Activated CD8-positive, alpha-beta memory T cell treated with anti-CD3 and anti-CD28 coated beads for 1 hour (primary cell): ENCODE measurements around the gene SIGLEC5.

Source experiments
- DNase-seq, 2 donors: peaks; one replicate each; pipeline ENCODE4 v3.0.0-alpha.2; 2020; ENCODE audit warnings: low read depth in 1 of 2; ENCODE audit errors: extremely low read depth in 1 of 2

SIGLEC5 gene

DNA sequence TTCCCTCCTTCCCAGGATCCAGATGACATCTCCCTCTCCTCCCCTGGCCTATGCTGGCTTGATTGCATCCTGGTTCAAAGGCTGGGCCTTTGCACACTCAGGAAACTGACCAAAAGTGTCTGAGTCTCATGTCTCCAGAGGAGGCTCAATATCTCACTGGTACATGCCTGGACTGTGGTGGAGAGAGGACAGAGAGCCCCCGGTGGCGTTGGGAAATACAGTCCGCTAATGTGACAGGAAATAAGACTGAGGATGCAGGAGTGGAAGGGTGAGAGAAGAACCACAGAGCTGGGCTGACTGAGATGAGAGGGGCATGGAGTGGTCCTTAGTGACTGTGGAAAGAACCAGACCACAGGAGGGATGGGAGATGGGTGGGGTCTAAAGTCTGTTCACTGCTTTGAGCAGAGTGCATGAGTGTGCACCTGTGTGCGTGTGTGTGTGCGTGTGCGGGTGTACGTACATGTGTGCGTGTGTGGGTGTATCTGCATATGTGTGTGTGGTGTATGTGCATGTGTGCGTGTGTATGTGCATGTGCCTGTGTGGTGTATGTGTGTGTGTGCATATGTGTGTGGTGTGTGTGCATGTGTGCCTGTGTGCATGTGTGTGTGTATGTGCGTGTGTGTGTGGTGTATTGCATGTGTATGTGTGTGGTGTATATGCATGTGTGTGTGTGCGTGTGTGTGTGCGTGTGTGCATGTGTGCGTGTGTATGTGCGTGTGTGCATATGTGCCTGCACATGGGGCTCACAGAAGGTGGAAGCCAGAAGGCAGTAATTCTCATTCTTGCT, 1.9 kb downstream of the SIGLEC5 start:
- DNase-seq, result no peak

DNA sequence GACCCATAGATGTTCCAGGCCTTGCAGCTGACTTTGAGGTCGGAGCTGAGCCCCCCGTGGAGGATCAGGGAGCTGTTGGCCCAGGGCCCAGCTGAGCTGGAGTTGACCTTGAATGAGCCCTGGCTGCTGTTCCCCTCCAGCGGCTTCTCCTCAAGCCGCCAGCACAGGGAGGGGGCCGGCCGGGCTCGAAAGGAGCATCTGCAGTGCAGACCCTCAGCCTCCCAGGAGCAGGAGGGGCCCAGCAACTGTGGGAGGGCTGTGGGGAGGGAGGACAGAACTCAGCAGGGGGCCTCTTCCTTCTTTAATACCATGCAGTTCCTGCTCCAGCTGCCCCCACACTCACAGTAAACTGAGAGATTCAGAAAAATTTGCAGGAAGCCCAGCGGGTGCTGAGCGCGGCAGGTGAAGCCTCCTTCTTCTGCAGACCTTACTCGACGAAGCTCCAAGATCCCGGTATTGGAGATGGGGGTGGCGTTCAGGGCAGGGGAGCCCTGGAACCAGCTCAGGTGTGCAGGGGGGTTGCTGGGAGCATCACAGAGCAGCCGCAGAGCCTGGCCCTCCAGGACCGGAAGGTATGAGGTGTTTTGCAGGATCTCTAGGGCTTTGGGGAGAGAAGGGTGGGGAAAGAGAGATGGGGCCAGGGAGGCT, 2.6 kb downstream of the SIGLEC5 start:
- DNase-seq, result no peak

DNA sequence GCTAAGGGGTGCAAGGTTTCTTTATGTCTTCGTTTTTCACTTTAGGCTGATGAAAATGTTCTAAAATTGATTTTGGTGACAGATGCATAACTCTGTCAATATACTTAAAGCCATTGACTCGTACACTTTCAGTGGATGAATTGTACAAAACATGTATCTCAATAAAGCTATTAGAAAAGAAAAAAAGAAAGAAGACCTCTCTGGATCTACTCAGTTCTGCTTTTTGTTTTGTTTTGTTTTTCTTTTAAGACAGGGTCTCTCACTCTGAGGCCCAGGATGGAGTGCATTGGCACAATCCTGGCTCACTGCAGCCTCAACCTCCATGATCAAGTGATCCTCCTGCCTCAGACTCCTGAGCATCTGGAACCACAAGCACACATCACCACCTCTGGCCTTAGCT, 3.5 kb downstream of the SIGLEC5 start:
- no peak for DNase-seq

DNA sequence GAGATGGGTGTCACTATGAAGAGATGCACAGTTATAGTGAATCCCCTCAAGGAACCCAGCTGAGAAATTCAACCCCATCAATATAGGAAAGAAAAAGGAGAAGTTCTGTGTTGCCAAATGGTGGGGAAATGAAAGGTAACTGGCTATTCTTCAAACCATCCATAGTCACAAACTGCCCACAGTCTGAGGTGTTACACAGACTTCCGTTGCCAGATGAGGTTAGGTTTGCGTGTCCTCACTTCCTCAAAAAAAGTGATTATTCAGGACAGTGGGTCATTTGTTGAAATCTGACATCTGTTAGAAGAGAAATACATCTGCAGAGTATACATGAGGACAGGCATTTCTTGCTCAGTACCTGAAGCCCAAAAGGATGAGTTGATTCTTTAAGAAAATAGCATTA, 9.0 kb downstream of the SIGLEC5 start:
- no peak for DNase-seq

DNA sequence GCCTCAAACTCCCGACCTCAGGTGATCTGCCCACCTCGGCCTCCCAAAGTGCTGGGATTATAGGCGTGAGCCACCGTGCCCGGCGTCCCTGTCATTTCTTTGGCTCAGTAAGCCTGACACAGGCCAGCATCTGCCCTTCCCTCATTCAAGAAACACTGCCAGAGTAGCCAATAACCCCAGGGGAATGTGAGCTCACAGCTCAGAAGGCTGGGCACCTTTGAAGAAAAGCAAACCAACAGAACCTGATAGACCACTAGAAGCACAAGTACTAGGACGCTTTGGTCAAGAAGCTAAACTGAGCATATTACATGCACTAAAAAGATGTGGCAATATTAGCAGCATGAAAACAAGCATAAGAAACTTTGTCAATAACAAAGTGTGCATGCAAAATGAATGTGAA, 14.2 kb downstream of the SIGLEC5 start:
- no peak for DNase-seq

DNA sequence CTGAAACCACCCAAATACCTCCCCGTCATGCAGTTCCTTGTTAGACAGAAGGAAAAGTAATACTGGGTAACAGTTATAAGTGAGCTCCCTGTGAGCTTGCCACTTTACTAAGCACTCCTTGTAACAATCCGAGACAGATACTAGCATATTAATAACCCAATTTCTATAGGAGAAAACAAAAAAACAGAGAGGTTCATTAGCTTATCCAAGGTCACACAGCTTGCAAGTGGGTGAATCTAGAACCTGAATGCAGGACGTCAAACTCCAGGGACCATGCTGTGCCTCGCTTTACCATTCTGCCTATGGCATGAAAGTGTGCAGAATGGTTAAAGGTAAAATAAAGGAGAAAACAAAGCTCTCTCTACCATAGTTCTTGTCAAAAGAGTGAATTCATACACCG, 15.4 kb downstream of the SIGLEC5 start:
- no peak for DNase-seq

DNA sequence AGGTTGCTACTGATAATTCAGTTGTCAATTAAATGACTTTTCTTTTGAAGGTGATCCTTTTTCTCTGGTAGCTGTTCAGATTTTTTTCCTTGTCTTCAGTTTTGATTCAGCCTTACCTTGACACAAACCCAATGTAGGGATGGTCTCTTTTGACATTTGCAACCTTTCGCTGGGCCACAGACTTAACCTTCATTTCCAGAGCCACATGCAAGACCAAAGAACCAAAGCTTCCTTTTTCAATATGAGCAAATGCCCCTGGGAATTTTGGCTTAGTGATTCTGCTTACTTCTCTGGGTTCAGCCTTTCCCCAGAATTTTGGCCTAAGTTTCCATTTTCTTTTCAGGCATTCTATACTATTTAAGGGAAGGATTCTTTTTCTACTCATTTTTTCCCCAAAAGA, 19.6 kb downstream of the SIGLEC5 start:
- no peak for DNase-seq

DNA sequence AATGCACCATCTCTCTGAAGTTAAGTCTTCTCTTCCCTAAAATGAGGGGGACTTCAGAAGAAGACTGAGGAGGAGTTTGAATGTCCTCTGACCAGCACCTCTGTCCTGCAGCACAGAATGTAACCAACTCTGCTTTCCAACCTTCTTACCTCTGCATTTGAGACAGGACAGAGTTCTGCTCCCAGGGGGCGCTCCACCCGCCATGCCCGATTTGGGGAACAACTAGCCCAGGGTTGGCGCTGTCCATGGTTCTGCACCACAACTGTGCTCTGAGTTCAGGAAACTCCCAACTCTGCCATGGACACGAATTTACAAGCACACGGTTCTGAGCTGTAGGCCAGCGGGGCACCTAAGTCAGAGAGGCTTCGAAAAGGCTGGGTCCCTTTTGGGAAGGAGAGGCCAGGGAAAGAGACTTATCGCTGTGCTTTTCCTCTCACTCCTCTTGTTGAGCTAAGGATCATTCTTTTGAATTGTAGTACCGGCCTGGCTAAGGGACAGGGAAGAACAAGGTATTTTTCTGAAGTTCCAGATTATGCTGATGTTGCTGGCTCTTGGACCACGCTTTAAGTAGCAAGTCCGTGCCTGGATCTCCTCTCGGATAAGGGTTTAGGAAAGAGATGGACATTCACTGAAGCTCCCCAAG, 22.2 kb downstream of the SIGLEC5 start:
- peak in 1 of 2 donors; percentile 33 for DNase-seq

DNA sequence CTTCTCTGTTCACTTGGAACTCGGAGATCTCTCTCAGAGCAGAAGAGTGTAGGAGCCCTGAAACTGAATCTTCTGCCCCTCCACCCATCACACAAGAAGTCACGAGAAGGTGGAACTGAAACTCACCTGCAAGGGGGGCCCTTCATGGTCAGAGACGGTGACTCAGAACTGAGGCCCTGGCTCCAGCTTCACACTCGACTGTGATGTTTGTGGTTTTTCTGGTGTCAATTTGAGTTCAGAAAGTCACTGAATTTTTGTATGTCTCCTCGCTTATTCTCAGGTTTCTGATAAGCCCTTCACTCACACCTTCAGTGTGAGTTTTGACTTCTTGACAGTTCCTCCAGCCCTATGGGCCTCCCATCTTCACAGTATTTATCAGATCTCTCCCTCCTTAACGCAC, 23.1 kb downstream of the SIGLEC5 start:
- DNase-seq, result no peak

DNA sequence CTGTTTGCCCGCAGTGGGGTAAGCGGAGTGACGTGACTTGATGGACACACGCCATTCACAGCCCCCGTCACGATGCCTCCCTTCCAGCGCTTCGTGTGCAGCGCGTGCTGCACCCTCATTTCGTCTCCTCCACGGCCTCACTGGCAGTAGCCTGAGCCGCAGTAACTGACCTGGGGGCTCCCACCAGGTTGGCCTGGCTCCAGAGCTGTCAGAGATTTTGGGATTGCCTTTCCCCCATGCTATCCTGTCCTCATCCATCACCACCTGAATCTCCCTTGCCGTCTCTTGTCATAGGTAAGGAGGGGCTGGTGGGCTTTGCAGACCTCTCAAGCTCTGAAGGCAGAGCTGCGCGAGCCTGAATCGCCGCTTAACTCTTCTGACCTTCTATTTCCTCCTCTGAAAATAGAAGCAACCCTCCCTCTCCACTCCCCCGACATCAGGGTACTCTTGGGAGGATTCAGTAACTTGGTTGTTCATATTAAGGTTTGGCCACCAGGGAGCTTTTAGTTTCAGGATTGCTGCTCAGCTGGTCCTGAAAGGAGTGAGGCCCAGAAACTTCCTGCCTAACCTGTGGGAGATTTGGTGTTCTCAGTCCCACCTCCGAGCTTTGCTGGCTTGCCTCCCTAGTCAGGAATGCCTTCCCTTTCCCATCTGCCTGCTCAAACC, 27.9 kb downstream of the SIGLEC5 start:
- DNase-seq, result no peak

DNA sequence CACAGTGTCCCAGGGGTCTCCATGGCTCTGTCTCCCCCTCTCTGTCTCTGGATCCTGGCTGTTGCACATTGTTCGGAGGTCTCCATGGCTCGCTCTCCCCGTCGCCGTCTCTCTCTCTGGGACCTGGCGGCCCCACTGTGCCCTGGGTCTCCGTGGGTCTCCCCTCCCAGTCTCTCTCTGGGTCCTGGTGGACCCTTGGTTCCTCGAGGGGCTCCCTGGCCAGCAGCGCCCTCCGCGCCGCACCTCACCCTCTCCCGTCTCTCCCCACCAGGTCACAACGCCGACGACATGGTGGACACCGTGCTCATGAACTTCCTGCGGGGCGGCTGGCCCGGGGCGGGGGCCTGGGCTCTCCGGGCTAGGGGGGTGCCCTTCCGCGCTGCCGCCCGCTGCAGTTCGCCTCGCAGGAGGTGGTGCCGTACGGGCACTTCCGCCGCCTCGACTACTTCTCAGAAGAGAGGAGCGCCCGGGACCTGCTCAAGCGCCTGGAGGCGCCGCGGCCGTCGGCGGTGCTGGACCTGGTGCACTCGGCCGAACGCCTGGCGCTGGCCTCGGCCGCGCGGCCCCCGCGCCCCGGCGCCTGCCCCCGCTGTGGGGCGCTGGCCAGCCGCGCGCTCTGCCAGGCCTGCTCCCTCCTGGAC, 29.1 kb downstream of the SIGLEC5 start:
- DNase-seq, result no peak

DNA sequence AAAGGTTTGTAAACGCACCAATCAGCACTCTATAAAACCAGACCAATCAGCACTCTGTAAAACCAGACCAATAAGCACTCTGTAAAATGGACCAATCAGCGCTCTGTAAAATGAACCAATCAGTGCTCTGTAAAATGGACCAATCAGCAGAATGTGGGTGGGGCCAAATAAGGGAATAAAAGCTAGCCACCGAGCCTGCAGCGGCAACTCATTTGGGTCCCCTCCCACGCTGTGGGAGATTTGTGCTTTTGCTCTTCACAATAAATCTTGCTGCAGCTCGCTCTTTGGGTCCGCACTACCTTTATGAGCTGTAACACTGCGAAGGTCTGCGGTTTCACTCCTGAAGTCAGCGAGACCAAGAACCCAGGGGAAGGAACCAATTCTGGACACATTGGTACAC, 31.1 kb downstream of the SIGLEC5 start:
- DNase-seq, result no peak

DNA sequence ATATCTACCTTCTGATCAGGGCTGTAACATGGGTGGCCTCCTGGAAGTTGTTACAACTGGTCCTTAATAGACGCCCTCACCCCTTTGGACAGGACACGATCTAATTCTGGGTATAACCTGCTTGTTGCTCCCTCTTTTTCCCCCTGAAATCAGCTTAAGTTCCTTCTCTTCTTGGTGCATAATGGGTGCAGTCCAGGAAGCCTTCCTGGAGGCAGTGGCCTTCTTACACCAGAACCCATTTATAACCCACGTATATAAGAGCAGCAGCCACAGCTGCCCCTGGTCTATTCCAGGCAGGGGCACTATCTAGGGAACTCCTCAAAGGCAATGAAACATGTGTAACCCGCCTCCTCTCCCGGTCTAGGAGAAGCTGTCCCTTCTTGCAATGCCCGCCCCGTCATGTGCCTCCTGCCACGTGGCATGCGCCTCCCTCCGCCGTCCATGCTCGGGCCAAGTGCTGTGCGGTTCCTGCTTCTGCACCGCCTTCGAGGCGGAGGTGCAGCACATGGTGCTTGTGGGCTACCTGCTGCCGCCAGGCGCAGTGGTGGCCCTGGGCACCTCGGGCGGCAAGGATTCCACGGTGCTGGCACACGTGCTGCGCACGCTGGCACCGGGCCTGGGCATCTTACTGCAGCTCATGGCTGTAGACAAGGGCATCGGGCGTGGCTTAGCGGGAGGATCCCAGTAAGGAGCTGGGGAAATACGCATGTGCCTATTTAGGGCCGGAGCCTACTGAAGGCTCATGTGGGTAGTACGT, 31.9 kb downstream of the SIGLEC5 start:
- DNase-seq, result no peak

DNA sequence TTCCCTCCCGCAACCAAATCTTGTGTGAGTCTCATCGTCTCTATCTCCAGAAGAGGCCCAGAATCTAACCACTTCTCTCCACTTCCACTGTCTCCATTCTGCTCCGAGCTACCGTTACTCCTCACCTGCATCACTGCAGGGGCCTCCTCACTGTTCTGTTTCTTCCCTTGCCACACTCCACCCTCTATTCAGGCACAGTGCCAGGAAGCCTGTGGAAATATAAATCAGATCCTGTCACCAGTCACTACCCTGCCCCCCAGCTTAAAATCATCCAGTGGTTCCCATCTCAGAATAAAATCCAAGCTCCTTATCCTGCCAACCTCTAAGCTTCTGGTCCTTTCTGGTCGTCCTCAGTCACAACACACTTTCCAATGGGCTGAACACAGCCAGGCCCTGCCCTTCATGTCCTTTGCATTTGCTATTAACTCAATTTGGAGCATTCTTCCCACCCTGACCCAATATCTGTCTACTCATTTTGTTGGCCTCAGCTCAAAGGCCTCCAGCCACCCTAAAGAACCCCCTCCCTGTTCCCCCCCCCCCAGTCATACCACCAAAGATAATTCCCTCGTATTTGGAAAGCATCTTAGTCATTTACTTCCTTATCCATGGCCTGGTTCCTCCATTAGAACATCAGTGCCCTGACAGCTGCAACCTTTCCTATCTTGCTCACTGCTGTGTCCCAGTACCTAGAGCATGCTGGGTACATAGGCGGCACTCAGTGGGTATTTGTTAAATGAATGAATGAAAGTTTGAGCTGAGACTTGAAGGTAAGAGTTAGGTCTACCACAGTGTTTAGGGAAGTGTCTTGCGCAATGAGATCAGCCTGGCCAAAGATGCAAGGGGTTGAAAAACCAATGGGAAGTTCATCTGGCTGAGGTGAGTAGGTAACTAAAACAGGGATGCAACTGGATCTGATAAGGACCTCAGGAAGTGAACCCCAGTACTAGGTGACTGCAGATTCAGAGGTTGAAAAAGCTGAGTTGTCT, 34.7 kb downstream of the SIGLEC5 start:
- DNase-seq, result no peak

DNA sequence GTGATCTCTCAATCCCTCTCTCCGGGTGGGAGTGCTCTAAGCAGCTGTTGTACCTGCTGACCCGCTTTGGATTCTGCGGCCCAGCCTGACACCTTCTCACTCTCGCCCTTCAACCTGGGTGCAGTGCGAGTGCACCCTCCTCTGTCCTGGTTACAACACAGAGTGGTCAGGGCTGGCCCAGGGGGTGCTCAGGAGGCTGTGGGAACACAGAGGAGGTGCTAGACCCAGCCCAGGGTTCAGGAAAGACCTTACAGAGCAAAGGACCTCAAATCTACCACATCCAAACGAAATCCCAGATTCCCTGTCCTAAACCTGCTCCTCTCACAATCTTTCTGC, 35.5 kb downstream of the SIGLEC5 start:
- DNase-seq, result no peak

DNA sequence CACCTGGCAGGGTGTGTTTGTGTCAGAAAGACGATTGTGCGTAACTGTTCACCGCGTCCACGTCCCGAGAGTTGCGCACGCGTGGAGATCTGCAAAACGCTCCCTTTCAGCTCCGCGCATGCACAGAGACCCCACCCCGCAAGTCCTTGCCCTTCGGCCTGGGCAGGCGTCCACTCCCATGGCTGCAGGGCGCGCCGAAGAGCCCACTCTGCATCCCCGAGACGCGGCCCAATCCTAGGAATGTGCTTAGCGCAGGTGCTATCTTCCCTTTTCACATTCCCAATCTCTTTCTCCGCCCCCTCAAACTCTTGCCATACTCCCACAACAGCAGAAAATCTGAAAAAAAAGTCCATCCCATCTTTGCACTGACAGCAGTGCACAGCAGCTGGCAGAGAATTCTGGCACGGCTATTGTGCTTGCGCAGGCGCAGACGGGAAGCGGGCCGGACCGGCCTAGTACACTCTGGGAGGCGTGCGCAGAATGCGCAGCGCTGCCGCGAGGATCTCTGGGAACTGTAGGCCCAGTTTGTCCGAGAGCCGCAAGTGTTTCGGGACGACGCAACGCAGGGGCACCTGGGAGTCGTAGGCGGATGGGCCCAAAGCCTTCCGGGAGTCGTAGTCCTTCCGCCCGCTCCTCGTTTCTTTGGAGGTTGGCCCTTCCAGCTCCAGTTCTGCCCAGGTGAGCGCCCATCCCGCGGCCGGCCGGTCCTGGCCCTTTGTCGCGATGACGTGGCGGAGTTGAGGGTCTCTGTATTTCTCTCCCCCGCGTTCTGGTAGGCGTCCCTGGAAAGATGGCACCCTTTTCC, 36.0 kb downstream of the SIGLEC5 start:
- peak; percentile 86 to 96 for DNase-seq

DNA sequence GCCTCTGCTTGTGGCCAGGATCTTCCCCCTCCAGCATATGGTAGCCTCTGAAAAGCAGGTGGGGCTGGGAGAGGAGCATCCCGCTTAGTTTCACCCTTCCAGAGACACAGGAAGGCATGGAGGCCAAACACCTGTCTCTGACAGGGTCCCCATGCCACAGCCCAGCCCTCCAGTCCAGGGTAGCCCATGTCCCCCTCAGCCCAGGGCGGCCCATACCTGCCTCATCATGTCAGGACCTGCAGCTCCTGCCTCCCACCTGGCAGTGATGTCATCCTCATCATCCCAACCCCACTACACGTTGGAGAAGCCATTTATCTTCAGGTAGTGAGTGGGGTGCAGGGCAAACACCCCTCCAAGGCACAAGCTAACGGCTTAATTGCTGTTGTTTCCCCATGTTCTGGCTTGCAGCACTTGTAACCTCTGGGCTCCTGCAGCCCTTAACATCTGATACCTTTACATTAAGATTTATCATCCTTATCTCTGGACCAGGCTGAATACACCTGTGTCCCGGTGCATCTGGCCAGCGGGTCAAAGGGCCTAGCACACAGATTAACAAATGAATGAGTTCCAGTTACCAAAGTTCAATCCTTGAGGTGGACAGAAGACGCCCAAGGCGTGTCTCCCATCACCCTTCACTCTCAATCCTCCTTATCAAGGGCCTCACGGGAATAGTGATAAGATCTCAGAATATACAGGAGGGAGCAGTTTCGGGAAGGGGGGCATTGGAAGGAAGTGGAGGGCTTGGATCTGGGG, 36.9 kb downstream of the SIGLEC5 start:
- no peak for DNase-seq

DNA sequence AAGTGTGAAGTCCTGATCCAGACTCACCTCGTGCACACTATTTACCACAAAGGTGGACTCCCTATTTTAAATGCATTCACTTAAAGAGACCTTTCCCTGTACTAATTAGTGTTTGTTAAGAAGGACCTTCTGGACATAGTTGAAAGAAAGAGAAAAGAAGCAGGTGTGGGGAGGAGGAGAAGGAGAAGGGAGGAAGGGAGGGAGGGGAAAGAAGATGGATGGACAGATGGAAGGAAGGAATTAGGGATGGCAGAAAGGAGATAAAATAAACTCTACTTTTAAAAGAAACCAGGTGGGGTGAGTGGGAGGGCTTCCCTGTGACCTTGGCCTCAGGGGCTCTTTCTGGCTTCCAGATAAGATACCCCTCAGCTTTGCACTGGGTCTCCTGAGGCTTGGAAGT, 37.7 kb downstream of the SIGLEC5 start:
- DNase-seq, result no peak
